Inflammatory macrophage (primary cell): ENCODE results near the gene ASB18.

Experiments used
- DNase-seq, 2 donors: peaks; one replicate each; pipeline ENCODE4 v3.0.0-alpha.2; 2020 to 2022

Gene ASB18

DNA sequence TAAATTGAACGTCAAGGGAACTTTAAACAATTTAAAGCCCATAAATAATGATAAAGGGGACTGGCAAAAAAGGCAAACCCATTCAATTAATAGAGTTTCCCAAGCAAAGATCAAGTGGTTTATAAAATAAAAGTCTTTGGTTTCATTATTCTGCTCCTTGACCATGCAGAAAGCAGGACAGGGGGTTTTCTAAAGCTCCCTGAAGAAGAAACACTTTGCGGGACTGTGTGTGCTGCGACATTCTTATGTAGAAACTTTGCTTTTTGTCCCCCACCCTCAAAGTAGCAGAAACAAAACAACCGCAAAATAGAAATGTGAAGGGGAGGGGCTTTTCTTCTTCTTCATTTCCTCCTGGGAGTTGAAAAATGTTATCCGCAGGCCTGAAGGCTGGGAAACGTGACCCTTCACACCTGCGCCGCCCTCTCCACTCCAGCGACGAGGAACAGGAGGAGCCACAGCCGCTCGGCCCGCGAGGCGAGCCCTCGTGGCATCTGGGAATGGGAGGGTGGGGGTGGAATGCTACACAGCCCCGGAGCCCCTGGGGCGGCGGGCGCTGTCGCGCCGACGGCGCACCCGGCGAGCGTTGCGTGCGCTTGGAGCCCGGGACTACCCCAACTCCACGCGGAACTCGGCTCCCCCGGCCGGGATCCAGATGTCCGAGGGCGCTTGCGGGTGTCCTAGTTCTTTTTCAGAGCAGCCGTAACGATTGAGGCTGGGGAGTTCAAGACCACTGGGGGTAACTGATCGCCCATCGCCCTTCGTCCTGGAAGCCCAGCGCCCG lies 91.8 kb downstream of the ASB18 start:
- DNase-seq: no peak

DNA sequence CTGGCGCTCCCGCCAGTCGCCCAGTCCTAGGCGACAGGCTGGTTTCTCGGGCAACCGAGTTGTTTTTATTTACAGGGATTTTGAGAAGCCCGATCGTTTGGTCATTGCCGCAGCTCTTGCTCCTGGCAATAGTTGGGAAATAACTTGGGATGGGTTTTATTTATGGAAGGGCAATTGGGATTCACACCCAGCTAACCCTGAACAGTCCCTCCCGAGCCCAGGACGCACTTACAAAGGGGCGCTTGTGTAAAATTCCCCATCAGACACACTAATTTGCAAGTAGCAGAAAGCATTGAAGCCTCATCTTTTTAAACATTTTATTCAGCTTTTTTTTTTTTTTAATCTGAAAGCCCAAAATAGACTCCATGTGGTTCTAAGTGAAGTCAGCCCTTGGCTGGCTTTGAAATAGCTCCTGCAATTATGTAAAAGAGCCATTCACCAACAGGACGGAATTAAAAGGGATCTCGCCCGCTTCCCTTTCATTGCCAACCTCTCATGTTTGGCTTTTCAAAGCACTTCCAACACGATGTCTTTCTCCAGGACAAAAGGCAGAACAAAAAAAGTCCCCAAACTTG lies 92.4 kb downstream of the ASB18 start:
- DNase-seq: no peak

DNA sequence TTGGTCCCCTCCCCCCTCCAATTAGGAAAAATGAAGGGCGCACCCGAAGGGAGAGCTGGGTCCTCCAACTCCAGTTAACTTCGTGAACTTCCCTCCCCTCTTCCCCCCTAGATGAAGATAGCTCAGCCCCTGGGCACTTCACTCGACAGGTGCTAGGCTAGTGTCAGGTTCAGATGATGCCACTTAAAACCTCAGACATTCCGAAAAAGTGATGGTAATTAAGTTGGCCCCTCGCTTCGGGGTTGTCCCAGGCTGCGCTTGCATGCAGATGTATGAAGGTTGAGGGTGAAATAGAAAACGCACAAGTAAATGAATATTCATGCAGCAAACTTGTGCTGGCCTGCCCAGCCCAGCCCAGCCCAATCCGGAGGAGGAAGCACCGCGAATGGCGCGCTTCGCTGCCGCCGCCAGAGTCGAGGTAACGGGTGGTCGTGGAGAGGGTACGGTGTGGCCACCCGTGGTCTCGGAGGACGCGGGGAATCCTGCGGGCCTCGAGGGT lies 93.0 kb downstream of the ASB18 start:
- no peak for DNase-seq

DNA sequence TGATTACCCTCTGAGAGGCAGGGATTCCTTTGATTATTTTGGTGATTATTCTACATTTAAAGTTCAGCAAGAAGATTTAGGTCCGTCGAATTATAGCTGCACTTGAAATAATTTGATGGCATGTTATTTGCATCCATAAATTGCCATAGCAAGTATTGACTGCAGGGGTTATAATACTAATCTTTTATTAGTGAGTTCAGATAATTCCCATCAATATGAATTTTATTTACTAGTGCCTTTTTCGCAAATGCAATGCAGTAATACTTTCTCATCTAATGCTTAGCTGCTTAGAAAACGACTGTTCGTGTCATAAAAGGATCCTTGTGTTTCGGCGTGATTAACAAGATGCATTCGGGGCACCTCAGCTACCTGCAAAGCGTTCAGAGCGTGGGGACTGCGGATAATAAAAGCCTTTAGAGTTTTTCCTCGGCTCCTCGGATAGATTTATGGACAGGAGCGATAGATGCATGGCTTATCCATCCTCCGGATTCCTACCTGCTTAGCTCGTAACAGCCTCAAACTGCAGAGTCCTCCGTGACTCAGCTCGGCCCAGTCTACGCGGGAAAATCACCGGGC lies 93.5 kb downstream of the ASB18 start:
- DNase-seq: no peak

DNA sequence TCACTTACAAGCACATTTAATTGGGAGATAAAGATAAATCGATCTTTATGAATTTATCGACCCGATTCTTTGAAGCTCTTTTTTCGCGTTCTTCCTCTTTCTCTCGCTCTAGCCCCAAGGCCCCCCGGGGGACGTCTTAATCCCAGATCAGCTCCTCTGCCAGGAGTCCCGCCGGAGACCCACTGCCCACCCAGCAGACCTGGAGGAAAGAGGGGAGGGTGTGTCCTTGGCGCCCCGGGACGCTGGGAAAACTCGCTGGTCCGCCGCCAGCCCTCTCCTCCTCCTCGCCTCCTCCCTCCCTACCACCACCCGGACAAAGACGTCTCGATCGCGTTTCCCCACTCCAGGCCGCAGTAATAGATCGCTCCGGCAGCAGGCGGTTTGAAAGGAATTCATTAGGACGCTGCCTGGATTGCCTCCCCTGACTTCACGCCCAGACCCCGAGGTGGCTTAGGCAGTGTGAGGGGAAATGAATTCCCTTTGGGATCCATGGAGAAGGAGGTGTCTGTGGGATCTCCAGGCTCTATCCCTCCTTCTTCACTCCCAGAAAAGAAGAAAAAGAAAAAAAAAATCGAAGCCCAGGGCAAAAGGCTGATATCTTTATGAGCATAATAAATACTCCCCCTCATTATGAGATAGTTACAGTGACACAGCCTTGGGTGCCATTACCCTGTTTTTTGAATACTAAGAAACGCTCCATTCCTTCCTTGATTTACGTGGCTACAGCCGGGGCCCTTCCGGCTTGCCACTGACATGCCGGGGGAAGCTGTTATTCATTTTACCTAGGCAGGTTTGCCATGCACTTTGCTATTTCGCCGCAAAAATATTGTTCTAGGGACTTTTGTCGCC lies 94.2 kb downstream of the ASB18 start:
- DNase-seq: no peak

DNA sequence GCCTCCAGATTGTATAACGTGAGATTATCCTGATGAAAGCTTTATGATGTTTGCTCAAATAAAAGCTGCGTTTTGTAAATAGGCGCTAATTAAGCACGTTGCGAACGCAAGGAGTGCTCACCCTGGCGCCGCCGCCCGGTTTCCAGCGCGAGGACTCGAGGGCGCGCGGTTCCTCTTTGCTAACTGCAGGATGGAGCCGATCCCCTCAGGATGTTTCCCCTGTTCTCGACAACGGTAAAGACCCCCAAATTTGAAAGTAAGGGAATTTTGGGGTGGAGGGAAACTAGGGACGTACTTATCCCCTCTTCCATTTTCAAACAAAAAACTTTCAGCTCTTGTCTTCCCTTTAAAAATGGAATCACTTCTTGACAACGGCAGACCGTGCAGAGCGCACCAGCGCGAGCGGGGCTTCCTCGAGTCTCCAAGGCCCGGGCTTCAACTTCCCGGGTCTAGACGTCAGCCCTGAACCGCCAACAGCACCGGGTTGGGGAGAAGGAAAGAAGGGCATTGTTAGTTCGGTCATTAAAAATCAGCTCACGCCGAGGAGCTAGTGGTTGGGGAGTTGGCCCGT lies 95.0 kb downstream of the ASB18 start:
- DNase-seq: no peak

DNA sequence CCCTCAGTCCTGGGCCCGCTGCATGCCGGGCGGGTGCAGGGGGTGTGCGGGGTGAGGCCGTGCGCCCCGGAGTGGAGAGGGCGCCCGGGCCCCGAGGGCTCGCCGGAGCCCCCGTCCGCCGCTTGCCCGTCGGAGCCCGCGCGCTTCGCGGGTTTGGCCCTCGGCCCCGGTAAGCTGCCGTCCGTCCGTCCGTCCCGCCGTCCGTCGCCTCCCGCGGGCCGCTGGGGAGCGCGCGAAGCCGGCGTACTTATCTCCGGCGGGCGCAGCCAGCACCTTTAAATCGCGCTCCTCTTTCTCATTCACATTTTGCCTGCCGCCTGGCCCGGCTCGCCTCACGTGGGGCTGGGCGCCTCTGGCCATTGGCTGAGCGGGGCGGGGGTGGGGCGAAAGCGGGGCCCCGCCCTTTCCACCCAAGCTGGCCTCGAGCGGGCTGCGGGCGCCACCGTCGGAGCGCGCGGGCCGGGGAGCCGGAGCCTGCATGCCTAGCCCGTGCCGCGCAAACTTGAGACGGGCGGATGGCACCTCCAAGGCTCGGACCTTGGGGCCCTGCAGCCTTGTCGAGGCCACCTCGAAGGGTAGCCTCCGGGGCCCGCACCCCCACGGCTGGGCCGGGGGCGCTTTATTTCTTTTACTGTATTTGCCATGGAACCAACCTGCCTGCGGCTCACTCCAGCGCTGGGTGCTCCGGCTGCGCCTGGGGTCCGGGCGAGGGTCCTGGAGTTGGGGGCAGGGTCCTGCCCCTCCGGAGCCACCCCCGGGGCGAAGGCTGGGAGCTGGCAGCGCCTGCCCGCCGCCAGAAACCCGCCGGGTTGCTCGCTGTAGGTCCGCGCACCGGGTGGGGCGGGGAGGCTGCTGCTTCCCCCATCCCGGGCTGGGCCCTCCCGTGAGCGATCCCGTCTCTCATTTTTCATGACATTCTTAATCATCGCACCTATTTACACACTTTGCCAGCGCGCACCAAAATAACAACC lies 95.8 kb downstream of the ASB18 start, which contains the start of gene GBX2:
Gene GBX2, minus strand, starts transcription at position 277 of the 971 bp plus-strand sequence. CDS start 415 bp downstream, outside the sequence.
- no peak for DNase-seq

DNA sequence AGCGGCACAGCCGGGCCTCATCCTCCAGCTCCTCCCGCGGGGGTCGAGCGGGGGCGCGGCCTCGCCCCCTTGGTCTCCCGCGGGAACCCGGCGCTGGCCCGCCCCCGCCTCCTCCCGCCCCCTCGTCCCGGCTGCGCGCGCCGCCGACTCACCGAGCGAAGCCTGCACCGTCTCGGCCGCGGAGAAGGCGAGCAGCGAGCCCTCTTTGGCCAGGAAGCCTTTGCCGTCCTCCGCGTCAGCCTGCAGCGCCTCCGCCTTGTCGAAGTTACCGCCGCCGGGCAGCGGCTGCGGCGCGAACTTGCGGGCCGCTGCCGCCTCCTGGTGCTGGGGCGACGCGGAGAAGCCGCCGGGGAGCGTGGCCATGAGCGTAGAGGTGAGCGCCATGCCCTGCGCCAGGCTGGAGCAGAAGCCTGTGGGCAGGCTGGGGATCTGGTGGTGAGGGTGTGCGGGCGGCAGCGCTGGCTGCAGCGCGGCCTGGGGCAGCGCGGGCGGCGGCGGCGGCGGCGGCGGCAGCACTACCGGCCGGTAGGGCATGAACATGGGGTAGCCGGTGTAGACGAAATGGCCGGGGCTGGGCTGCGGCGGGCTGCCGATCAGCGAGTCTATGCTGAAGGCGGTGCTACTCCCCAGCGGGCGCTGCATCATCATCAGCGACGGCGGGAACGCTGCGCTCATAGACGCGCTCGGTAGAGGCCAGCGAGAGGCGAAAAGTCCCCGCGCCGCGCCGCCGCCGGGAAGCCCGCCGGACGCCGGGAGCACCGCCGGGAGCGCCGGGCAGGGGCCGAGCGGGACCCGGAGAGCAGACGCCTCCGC lies 96.7 kb downstream of the ASB18 start:
- DNase-seq: no peak

DNA sequence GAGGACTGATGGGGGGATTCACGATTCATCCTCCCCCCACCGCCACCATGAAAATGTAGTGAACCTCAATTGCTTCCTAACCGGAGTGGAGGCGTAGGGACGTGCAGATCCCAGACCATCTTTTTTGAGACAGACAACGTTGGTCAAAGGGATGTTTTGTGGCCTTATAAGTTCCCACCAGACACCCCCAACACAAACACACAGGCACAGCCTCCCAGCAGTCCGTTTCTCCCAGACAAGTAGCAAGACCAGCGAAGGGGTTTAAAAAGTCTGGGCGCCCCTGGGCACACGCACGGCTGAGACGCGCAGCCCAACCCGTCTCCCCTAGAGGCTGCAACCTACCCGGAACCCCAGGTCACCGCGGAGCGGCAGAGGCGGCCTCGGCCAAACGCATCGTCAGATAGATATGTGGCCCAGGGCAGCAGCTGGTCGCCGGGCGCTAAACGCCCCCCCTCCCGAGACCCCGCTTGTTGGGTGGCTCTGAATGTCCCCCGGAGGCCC lies 97.4 kb downstream of the ASB18 start:
- DNase-seq: no peak

DNA sequence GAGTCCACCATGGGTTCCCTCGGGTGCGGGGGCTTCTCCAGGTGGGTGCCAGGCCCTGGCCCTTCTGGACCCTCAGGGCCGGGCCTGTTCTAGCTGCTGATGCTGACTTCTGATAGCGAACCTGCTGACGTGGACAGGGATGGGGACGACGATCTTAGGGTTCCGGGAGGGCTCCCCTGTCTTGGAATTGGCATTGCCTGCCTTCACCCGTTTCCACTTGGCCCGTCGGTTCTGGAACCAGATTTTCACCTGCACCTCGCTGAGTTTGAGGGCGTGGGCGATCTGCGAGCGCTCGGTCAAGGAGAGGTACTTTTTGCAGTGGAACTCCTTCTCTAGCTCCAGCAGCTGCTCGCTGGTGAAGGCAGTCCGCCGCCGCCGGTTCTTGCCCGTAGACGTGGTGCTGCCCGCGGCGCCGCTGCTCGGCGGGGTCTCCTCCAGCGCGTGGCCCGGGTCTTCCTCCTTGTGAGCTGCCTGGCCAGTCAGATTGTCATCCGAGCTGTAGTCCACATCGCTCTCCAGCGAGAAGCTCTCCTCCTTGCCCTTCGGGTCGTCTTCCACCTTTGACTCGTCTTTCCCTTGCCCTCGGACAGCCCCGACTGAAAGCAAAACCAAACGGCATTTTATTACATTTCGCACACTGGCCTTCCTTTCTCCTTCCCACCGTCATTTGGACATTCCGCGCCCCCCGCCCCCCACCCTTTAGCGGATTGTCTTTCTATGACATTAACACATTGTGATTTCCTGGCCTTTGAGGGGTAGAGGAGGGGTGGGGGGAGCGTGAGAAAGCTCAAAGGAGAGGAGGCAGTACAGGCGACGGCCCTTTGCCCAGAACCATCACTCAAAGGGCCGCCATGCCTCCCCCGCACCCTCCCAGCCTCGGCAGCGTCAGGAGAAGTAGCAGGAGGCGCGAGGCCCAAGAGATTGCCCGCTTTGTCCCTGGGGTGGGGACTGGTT lies 98.1 kb downstream of the ASB18 start:
- no peak for DNase-seq

DNA sequence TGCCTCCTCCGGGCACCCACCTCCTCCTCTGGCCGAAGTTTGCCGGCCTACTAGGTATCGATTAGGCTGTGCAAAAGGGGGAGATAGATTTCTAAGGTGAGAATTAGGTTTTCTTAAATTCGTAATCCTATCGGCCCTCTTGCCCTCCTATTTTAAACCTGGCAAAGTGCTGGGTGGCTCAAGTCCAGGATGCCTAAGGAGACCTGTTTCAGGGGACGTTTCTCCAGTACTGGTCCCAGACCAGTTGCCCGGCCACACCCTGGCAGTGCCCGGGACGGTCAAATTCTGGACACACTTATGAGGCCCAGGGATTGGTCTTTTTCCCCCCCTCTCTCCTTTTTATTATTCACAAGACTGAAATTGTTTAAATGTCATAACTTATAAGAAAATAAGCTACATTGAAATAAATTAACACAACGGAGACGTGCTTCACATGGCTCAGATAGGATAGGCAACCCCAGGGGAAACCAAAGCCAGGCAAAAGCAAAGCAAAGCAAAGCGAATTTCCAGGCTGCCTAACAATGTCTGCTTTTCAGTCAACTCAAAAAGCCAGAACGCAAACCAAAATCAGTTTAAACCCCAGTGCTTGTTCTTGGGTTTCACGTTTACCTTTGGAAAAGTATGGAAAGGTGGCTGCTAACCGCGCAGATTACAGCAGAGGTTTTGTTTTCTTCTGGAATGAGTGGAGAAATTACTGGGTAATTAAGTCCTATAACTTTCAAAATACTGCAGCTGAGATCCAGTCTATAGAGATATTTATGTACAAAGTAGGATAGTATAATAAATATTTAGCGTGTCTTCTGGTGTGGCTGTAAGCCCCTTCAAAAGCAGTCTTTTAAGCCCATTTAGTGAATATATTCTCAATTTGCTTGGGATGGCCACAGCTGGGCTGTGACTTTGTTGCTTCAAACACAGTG lies 99.0 kb downstream of the ASB18 start:
- no peak for DNase-seq

DNA sequence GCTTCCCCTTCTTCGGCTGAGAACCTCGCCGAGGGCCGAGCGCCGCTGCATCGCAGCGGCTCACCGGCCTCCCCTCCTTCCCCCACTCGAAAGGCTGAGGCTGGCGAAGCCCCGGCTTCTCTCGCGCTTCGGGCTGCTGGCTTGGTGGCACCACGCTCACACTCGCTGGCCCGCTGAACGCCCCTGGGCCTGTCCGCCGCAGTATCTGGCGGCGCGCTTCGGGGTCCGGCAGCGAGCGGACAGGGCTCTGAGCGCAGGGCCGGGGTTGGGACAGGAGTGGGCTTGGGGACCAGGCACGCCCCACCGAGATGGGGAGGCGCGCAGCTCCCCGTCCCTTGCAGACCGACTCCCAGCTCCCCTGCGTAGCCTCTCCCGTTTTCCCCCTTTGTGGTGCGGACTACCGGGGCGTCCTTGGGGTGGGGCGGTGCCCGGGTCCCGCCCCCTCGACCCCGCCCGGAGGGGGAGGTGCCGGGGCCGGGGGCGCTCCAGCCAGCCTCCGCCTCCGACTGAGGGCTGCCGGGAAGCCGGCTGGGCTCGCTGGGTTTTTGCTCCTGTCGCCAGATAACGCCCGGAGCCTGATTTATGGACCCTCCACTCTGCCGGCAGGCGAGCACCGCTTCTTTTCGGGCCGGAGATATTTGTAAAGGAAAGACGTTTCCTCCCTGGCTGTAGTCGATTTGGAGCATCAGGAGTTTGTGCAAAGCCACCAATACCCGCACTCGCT lies 99.8 kb downstream of the ASB18 start:
- no peak for DNase-seq

DNA sequence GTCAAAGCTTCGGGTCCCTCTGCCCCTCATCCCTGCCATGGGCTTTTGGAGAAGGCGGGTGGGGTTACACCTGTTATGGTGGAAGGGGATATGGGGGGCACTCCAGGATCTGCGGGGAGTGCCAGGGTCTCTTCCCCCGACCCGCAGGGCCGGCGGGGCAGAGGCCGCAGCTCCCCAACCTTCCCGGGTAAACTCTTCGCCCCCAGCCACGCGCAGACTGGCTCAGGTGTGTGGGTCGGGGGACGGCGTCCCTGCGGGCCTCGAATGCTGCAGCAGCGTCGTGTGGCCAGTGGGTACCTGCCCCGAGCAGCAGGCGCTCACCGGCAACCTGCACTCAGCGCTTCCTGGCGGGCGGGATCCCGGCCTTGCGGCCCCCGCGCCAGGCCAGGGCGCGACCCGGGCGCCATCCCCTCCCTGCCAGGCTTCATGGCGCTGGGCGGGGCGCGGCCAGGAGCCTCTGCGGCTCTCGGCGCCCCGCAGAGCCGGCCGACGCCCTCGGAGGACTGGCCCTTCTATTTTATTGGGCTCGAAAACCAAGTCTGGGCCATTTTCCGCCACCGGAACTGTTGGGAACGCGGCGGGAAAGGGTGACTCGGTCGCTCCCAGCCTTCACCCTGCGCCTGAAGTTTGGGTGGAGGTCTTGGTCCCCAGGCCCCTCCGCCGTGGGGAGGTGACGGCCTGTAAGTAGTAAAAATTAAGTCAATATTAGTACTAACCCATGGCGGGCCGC lies 100.6 kb downstream of the ASB18 start:
- DNase-seq: no peak

DNA sequence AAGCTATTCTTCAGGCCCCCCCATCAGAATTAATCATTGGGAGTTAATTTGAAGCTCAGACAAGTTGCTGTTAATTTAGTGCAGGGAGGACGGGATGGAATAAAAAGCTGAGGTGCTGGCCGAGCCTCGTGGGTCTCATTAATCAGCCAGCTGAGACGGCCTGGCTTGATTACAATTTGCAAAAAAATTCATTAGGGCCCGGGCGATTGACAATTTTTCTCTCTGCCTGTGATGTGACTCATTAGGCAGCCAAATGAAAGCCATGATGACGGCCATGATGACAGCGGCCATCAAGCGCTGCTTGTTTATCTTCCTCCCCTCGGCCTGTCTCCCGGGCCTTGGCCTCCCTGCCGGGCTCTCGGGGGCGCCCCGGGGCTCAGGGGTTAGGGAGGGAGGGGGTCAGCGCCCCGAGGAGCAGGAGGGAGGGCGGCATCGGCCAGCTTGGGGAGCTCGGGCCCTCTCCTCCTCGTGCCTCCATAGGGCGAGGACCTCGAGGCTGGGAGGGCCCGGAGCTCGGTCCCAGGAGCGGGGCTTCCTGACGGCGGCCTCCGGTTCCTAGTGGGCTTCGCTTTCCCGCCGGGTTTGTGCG lies 101.2 kb downstream of the ASB18 start:
- DNase-seq: no peak

DNA sequence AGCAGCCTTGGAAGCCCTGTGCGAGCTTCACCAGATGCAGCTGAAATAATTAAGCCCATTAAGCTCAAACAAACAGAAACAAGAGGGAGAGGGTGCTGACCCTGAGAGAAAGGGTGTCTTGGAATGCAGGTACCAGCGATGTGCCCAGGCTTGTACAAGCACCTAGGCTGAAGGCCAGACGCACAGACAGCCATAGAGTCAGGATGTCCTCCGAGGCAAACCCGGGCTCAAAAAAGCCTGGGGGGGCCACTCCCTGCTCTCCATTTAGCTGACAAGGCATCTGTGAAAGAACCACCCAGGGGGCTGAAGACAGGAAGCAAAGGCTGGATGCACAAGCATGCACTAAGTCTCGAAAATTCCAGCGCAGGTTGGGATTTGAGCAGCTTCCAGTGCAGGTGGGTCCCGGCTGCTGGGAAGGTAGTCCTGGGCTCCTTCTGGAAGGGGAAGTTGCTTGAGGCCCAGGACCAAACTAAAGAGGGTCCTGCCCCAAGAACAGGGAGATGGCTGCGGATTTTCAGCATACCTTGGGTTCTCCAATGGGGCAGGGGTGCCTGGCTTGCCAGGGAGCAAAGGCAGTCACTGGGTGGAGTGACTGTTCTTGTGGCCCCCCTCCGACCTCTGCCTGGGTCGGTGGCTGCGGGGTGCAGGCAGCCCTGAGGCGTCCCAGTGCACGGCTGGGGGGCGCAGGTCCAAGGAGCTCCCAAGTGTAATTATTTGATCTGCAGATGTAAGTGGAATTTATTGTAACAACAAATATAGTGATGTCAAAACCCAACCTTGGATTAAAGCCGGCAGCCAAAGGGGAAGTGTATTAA lies 102.0 kb downstream of the ASB18 start:
- DNase-seq: no peak
